Measurements from ENCODE around the gene TMEM50A.

Gene TMEM50A

DNA sequence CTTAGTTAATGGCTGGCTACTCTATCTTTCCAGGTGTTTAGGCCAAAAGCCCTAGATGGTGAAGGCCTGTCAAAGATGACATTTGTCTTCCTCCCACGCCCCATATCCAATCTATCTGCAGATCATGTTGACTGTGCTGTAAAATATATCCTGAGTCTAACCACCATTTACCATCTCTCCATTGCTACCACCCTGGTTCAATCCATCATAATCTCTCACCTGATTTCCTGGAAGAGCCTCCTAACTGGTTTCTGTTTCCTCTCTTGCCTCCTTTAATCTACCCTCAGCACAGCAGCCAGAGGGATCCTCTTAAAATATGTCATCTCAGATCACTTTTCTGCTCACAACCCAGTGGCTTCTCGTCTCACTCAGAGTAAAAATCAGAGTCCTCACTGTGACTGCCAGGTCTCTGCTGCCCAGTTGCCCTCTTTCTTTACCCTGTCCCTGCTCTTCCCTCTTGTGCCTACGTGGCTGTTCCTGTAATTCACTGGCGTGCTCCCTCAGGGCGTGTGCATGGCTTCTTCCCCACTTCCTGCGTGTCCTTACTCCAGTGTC lies 17.8 kb downstream of the TMEM50A start:
- H3K79me2 ChIP-seq (ENCODE audit: low read length): no peaks in the 10 kb centered on the region
- no peak overlapping the region for H3K4me2 ChIP-seq (ENCODE audit: low read depth, low read length)
- no peaks in the 10 kb centered on the region for H4K20me1 ChIP-seq (ENCODE audit: insufficient read depth, low read length)
- no peak overlapping the region for H3K4me3 ChIP-seq (ENCODE audit: low read length)
- no peak overlapping the region for H2AFZ ChIP-seq (ENCODE audit: low read length)
- H3K9me2 ChIP-seq (replicated peaks; ENCODE audit: insufficient read depth, low read length): no peaks in the 10 kb centered on the region
- no peaks in the 10 kb centered on the region for H3K4me1 ChIP-seq (ENCODE audit: low read length)
- no peak overlapping the region for H3K9ac ChIP-seq (ENCODE audit: low read length)
- TF ChIP-seq EZH2phosphoT487 (IDR thresholded peaks at IDR 0.05; ENCODE audit: low read length): no peak
- TF ChIP-seq EZH2 (optimal IDR thresholded peaks at IDR 0.05; ENCODE audit: low read depth, low read length): no peak
- TF ChIP-seq, protein P1, sequence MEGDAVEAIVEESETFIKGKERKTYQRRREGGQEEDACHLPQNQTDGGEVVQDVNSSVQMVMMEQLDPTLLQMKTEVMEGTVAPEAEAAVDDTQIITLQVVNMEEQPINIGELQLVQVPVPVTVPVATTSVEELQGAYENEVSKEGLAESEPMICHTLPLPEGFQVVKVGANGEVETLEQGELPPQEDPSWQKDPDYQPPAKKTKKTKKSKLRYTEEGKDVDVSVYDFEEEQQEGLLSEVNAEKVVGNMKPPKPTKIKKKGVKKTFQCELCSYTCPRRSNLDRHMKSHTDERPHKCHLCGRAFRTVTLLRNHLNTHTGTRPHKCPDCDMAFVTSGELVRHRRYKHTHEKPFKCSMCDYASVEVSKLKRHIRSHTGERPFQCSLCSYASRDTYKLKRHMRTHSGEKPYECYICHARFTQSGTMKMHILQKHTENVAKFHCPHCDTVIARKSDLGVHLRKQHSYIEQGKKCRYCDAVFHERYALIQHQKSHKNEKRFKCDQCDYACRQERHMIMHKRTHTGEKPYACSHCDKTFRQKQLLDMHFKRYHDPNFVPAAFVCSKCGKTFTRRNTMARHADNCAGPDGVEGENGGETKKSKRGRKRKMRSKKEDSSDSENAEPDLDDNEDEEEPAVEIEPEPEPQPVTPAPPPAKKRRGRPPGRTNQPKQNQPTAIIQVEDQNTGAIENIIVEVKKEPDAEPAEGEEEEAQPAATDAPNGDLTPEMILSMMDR (IDR thresholded peaks at IDR 0.05; ENCODE audit: low read length): no peak
- no peaks in the 10 kb centered on the region for H3K27me3 ChIP-seq (replicated peaks; ENCODE audit: insufficient read depth, low read length)
- no peak for DNase-seq
- H3F3A ChIP-seq (ENCODE audit: insufficient read depth, low read length): no peaks in the 10 kb centered on the region
- no peaks in the 10 kb centered on the region for H3K9me3 ChIP-seq (replicated peaks; ENCODE audit: insufficient read depth, low read length)
- no peaks in the 10 kb centered on the region; the same call in 1 of the 2 replicates for H3K36me3 ChIP-seq (replicated peaks; ENCODE audit: insufficient read depth, low read length)
- no peak overlapping the region for H3K27ac ChIP-seq (ENCODE audit: low read length)

DNA sequence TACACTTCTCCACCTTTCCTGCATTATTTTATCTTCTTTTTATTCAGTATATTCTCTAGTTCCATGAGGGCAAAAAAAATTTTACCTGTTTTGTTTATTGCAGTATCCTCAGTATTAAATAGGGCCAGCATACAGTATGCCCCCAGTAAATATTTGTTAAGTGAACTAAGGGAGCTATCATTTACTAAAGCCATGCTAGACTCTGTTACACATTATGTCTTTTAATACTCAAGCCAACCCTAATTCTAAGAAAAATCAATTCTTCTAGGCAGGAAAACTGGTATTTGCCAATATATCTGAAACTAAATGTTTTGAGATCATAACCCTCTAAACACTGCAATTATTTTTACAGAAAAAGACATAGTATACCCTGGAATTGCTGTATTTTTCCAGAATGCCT lies 18.3 kb downstream of the TMEM50A start:
- Histone ChIP-seq H2AFZ (ENCODE audit: low read length) (no peak overlapping the region), H3K9me2 (replicated peaks; ENCODE audit: insufficient read depth, low read length) (no peaks in the 10 kb centered on the region), H3K4me2 (ENCODE audit: low read depth, low read length) (no peak overlapping the region), H3K9ac (ENCODE audit: low read length) (no peak overlapping the region), H3K27ac (ENCODE audit: low read length) (no peak overlapping the region), H3K36me3 (replicated peaks; ENCODE audit: insufficient read depth, low read length) (no peaks in the 10 kb centered on the region; the same call in 1 of the 2 replicates), H3K79me2 (ENCODE audit: low read length) (no peaks in the 10 kb centered on the region), H3K27me3 (replicated peaks; ENCODE audit: insufficient read depth, low read length) (no peaks in the 10 kb centered on the region), H3F3A (ENCODE audit: insufficient read depth, low read length) (no peaks in the 10 kb centered on the region), H3K9me3 (replicated peaks; ENCODE audit: insufficient read depth, low read length) (no peaks in the 10 kb centered on the region), H3K4me3 (ENCODE audit: low read length) (no peak overlapping the region), H3K4me1 (ENCODE audit: low read length) (no peaks in the 10 kb centered on the region), H4K20me1 (ENCODE audit: insufficient read depth, low read length) (no peaks in the 10 kb centered on the region)
- no peak for TF ChIP-seq EZH2phosphoT487 (IDR thresholded peaks at IDR 0.05; ENCODE audit: low read length)
- no peak for TF ChIP-seq EZH2 (optimal IDR thresholded peaks at IDR 0.05; ENCODE audit: low read depth, low read length)
- TF ChIP-seq, protein P1 (IDR thresholded peaks at IDR 0.05; ENCODE audit: low read length): no peak
- no peak for DNase-seq

- Histone ChIP-seq H3F3A (ENCODE audit: insufficient read depth, low read length) (no peaks in the 10 kb centered on the region), H3K27me3 (replicated peaks; ENCODE audit: insufficient read depth, low read length) (no peaks in the 10 kb centered on the region), H3K9me2 (replicated peaks; ENCODE audit: insufficient read depth, low read length) (no peaks in the 10 kb centered on the region), H4K20me1 (ENCODE audit: insufficient read depth, low read length) (no peaks in the 10 kb centered on the region), H3K9ac (ENCODE audit: low read length) (no peak overlapping the region), H3K27ac (ENCODE audit: low read length) (no peak overlapping the region), H3K4me1 (ENCODE audit: low read length) (no peaks in the 10 kb centered on the region), H3K4me3 (ENCODE audit: low read length) (no peak overlapping the region), H2AFZ (ENCODE audit: low read length) (no peak overlapping the region), H3K79me2 (ENCODE audit: low read length) (no peaks in the 10 kb centered on the region), H3K36me3 (replicated peaks; ENCODE audit: insufficient read depth, low read length) (no peaks in the 10 kb centered on the region; the same call in 1 of the 2 replicates), H3K4me2 (ENCODE audit: low read depth, low read length) (no peak overlapping the region), H3K9me3 (replicated peaks; ENCODE audit: insufficient read depth, low read length) (no peaks in the 10 kb centered on the region)
- TF ChIP-seq EZH2 (optimal IDR thresholded peaks at IDR 0.05; ENCODE audit: low read depth, low read length) (no peak), EZH2phosphoT487 (IDR thresholded peaks at IDR 0.05; ENCODE audit: low read length) (no peak)
- TF ChIP-seq, protein P1 (IDR thresholded peaks at IDR 0.05; ENCODE audit: low read length): no peak
- no peak for DNase-seq
These were observed 18.7 kb downstream of the TMEM50A start for GRCh38 chr1:25356848-25357247.
